Endothelial cell of umbilical vein (primary cell): Measurements from ENCODE around the gene AKT2. TPM values are rescaled to one million over a fixed set of nuclear protein-coding genes. Genes with fewer than 3 reads are reported as not detected.

Experiments used
- BruUV-seq: library from RNA; stranded (reverse); fragments of 400-500 nt; replicated peaks from 2 replicates; lab custom pipeline; 2021; lab: Mats Ljungman, UMichigan
- CTCF ChIA-PET: fragments of 300-600, 350-600 bp; sonication (Branson Sonifier 250); formaldehyde crosslinking; loops from one replicate; lab custom pipeline; 2021; ENCODE audit warnings: antibody characterized with exemption, inconsistent platforms; lab: Charles Lee
- POLR2A ChIA-PET: fragments of 300-600, 350-600 bp; sonication (Branson Sonifier 250); formaldehyde crosslinking; loops from one replicate; lab custom pipeline; 2021; ENCODE audit warnings: antibody characterized with exemption, inconsistent platforms; lab: Charles Lee
- DNase-seq: peaks from one replicate; pipeline ENCODE4 v3.0.0-alpha.2; 2011; ENCODE audit warnings: low read depth, low spot score
- FAIRE-seq: peaks from 2 replicates; lab custom pipeline; 2011; peaks lifted over from hg19 to GRCh38; lab: Jason Lieb, UNC
- H2AFZ ChIP-seq: 2 replicates; pipeline ENCODE4 v1.6.0; 2012; ENCODE audit warnings: low read depth, low read length, control low read depth, inconsistent platforms
- H3K27ac ChIP-seq: 2 replicates; pipeline ENCODE4 v1.5.1; 2011; ENCODE audit warnings: low read depth, mild to moderate bottlenecking, control low read depth, low read length, moderate library complexity; ENCODE audit not compliant: insufficient read depth
- H3K27me3 ChIP-seq, 2 experiments: 2 replicates each; pipeline versions ENCODE4 v1.6.0 to v1.6.1; 2011; ENCODE audit warnings: low read length in 2 of 2, mixed read lengths in 1 of 2; ENCODE audit not compliant: control insufficient read depth in 2 of 2, insufficient read depth in 2 of 2
- H3K36me3 ChIP-seq, 2 experiments: 2 replicates in 1 of 2; 3 replicates in 1 of 2; pipeline ENCODE4 v1.5.1; 2011; ENCODE audit warnings: low read length in 2 of 2, mild to moderate bottlenecking in 1 of 2, moderate library complexity in 1 of 2; ENCODE audit not compliant: control insufficient read depth in 2 of 2, insufficient read depth in 2 of 2; ENCODE audit errors: extremely low read depth in 1 of 2
- H3K4me1 ChIP-seq: 3 replicates; pipeline ENCODE4 v1.5.1; 2011; ENCODE audit warnings: mild to moderate bottlenecking, low read length; ENCODE audit not compliant: control insufficient read depth, insufficient read depth; ENCODE audit errors: extremely low read depth
- H3K4me2 ChIP-seq: 2 replicates; pipeline ENCODE4 v1.6.1; 2011; ENCODE audit warnings: low read length, control low read depth, mixed read lengths; ENCODE audit not compliant: insufficient read depth
- H3K4me3 ChIP-seq, 3 experiments: fragments of 200-600 bp in 1 of 3; sonication (generic), shearing (Covaris generic) in 1 of 3; replicated peaks in 1 of 3; 2 replicates each; pipeline ENCODE4 v1.5.1; 2011 to 2016; ENCODE audit warnings: control low read depth in 3 of 3, low read length in 3 of 3, mild to moderate bottlenecking in 2 of 3, inconsistent platforms in 1 of 3, low read depth in 1 of 3, moderate library complexity in 1 of 3; ENCODE audit not compliant: insufficient read depth in 1 of 3
- H3K79me2 ChIP-seq: 2 replicates; pipeline ENCODE4 v1.6.0; 2012; ENCODE audit warnings: low read length, inconsistent platforms; ENCODE audit not compliant: control insufficient read depth, insufficient read depth
- H3K9ac ChIP-seq: replicated peaks from 2 replicates; pipeline ENCODE3; 2011; ENCODE audit warnings: low read length, control low read depth; ENCODE audit not compliant: insufficient read depth; ENCODE audit errors: extremely low read depth
- H3K9me1 ChIP-seq: replicated peaks from 3 replicates; pipeline ENCODE4 v1.6.0; 2011; ENCODE audit warnings: mild to moderate bottlenecking, low read length; ENCODE audit not compliant: control insufficient read depth, insufficient read depth; ENCODE audit errors: extremely low read depth
- H3K9me3 ChIP-seq: replicated peaks from 2 replicates; pipeline ENCODE4 v1.5.1; 2012; ENCODE audit warnings: low read length, inconsistent platforms; ENCODE audit not compliant: control insufficient read depth, insufficient read depth
- H4K20me1 ChIP-seq: replicated peaks from 2 replicates; pipeline ENCODE3; 2011; ENCODE audit warnings: mild to moderate bottlenecking, low read length; ENCODE audit not compliant: control insufficient read depth, insufficient read depth; ENCODE audit errors: extremely low read depth
- CTCF ChIP-seq, 2 donors: IDR thresholded peaks; 1 replicate in 1 of 2; 2 replicates in 1 of 2; pipeline ENCODE4 v1.5.1; 2011; ENCODE audit warnings: low read length in 2 of 2, mild to moderate bottlenecking in 2 of 2, moderate library complexity in 2 of 2, control low read depth in 1 of 2, inconsistent platforms in 1 of 2, low read depth in 1 of 2; ENCODE audit not compliant: insufficient read depth in 1 of 2; ENCODE audit errors: extremely low read depth in 1 of 2
- EZH2 ChIP-seq: IDR thresholded peaks from 2 replicates; pipeline ENCODE4 v1.6.1; 2012; ENCODE audit warnings: borderline replicate concordance, low read depth, mild to moderate bottlenecking, moderate library complexity, low read length, inconsistent platforms; ENCODE audit not compliant: severe bottlenecking
- FOS ChIP-seq: IDR thresholded peaks from 2 replicates; pipeline ENCODE4 v1.6.1; 2011; ENCODE audit warnings: mild to moderate bottlenecking, low read length, moderate library complexity, borderline replicate concordance; ENCODE audit not compliant: insufficient read depth
- GATA2 ChIP-seq: IDR thresholded peaks from 2 replicates; pipeline ENCODE4 v1.7.0; 2011; ENCODE audit warnings: low read depth, mild to moderate bottlenecking, moderate library complexity, mixed read lengths, low read length; ENCODE audit not compliant: insufficient read length, insufficient read depth
- JUN ChIP-seq: IDR thresholded peaks from 2 replicates; pipeline ENCODE4 v1.6.1; 2011; ENCODE audit warnings: borderline replicate concordance, low read depth; ENCODE audit not compliant: insufficient read length, insufficient read depth
- MAX ChIP-seq: IDR thresholded peaks from 2 replicates; pipeline ENCODE4 v1.6.1; 2011; ENCODE audit not compliant: insufficient read depth, insufficient read length
- MYC ChIP-seq: IDR thresholded peaks from one replicate; pipeline ENCODE4 v1.6.1; 2011; ENCODE audit warnings: mild to moderate bottlenecking, low read depth, low read length
- POLR2A ChIP-seq: IDR thresholded peaks from 2 replicates; pipeline ENCODE4 v1.6.1; 2012; ENCODE audit warnings: low read depth, mild to moderate bottlenecking, control low read depth, low read length
- POLR2AphosphoS5 ChIP-seq: IDR thresholded peaks from 2 replicates; pipeline ENCODE4 v1.6.1; 2012; ENCODE audit warnings: low read depth, mild to moderate bottlenecking, control low read depth, low read length, moderate library complexity; ENCODE audit not compliant: insufficient read depth
- dilution Hi-C: fragments of 300-500 bp; cut with MboI; formaldehyde crosslinking; loops from one replicate; pipeline ENCODE4 v1.15.0; 2019; ENCODE audit warnings: low sequenced_read_pairs; ENCODE audit not compliant: extremely low pct_ligation_motif_present
- intact Hi-C: fragments of 100-400 bp; cut with micrococcal nuclease; formaldehyde crosslinking; loops from one replicate; pipeline ENCODE4 v1.10.0; 2022
- polyA plus RNA-seq, 4 experiments: library from polyadenylated mRNA; depleted of rRNA in 3 of 4; stranded (reverse) in 3 of 4; unstranded in 1 of 4; fragments of >200 nt; gene quantifications; 2 replicates each; pipeline versions ENCODE4 v1.2.1 to v1.2.3, GENCODE V29; 2011 to 2012; ENCODE audit warnings: missing spikeins in 1 of 4
- total RNA-seq: library from RNA; stranded (reverse); gene quantifications from 2 replicates; pipeline ENCODE4 v1.2.3, GENCODE V29; 2021

The AKT2 gene
- total and polyA plus RNA-seq, 2 donors (not counting 3 experiments of a cell fraction or from before 2014, with no cell fraction given) = 65.2 to 69.8 TPM

GRCh38 chr19:40231544-40232424 is 53.4 kb downstream of the AKT2 start:
- no peak for TF ChIP-seq MYC
- no peak for TF ChIP-seq JUN
- TF ChIP-seq POLR2AphosphoS5 = no peak
- TF ChIP-seq MAX = peak; percentile 56
- intact Hi-C loops (no loop called here), dilution Hi-C loops (no loop called here)
- no peak overlapping the region for H3K4me2 ChIP-seq
- BruUV-seq = no TSS peak
- H3K9ac ChIP-seq = no peak overlapping the region
- no peaks in the 10 kb centered on the region for H3K9me1 ChIP-seq
- H3K9me3 ChIP-seq = no peaks in the 10 kb centered on the region
- ChIA-PET CTCF (interaction anchor here (0.9 kb wide), 2 partner anchors 9 to 431 kb away, joined by 3 read pairs; no protein-coding TSS in a partner anchor), POLR2A (no interaction called here)
- peaks cover 28% of the 10 kb centered on the region for H3K4me1 ChIP-seq
- H3K79me2 ChIP-seq = no peaks in the 10 kb centered on the region
- peaks cover 7 to 13% of the 10 kb centered on the region in 2 experiments for H3K27me3 ChIP-seq
- H3K27ac ChIP-seq = no peak overlapping the region
- peak; percentile 4 for FAIRE-seq
- peaks cover 0 to 15% of the 10 kb centered on the region in 2 experiments for H3K36me3 ChIP-seq
- no peak for DNase-seq
- H4K20me1 ChIP-seq = no peaks in the 10 kb centered on the region
- H2AFZ ChIP-seq = no peak overlapping the region
- H3K4me3 ChIP-seq = no peak overlapping the region

- no TSS peak for BruUV-seq
- Histone ChIP-seq H2AFZ (no peak overlapping the region), H3K79me2 (no peaks in the 10 kb centered on the region), H3K4me1 (peaks cover 28% of the 10 kb centered on the region), H4K20me1 (no peaks in the 10 kb centered on the region), H3K36me3 (peaks cover 0 to 9% of the 10 kb centered on the region in 2 experiments), H3K27me3 (peaks cover 11 to 20% of the 10 kb centered on the region in 2 experiments), H3K9me3 (no peaks in the 10 kb centered on the region), H3K4me3 (no peak overlapping the region), H3K4me2 (no peak overlapping the region), H3K27ac (no peak overlapping the region), H3K9me1 (no peaks in the 10 kb centered on the region), H3K9ac (no peak overlapping the region)
- intact Hi-C loops = no loop called here
- dilution Hi-C loops = no loop called here
- ChIA-PET POLR2A (interaction anchor here (0.6 kb wide), 1 partner anchor 451 kb away, joined by 5 read pairs; no protein-coding TSS in a partner anchor), CTCF (interaction anchor here (0.9 kb wide), 2 partner anchors 8 to 432 kb away, joined by 3 read pairs; no protein-coding TSS in a partner anchor)
- TF ChIP-seq MYC (no peak), JUN (no peak), GATA2 (no peak), POLR2AphosphoS5 (no peak), MAX (no peak), CTCF (IDR thresholded peaks at IDR 0.05; ENCODE audit: extremely low read depth in 1 of 2, insufficient read depth in 1 of 2, low read depth in 1 of 2, low read length in 2 of 2) (no peak), POLR2A (no peak), FOS (no peak), EZH2 (no peak)
- DNase-seq (no peak), FAIRE-seq (no peak)
Measured at GRCh38 chr19:40231057-40231456, 54.1 kb downstream of the AKT2 start.
